ENCODE results near the gene PAX2.

The PAX2 gene

DNA sequence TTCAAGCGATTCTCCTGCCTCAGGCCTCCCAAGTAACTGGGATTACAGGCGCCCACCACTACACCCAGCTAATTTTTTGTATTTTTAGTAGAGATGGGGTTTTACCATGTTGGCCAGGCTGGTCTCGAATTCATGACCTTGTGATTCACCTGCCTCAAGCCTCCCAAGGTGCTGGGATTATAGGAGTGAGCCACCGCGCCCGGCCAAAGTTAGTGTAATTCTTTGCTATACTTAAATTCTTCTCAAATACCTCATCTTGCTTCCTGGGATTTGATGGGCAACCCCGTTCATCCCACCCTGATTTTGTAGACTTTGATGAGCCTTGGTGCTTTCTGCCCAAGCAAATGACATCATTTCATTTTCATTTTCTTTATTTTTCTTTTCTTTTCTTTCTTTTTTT is 54.5 kb downstream of the PAX2 start:
- DNase-seq: no peak

DNA sequence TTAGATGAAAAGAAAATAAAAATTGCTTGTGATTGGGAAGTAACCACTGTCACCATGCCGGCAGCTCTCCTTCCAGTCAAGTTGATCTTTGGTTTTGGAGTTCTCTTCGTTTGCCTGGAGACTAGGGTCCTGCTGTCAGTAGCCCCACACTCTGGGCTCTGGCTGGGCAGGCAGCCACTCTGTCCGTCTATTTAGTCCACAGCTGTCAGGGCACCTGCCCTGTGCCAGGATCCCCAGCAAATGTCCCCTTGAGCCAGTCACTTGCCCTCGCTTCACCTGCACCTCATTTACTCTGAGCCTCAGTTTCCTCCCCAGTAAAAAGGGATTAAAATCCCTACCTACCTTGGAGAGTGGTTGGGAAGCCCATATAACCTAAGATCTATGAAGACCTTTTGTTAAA is 55.5 kb downstream of the PAX2 start:
- no peak for DNase-seq

DNA sequence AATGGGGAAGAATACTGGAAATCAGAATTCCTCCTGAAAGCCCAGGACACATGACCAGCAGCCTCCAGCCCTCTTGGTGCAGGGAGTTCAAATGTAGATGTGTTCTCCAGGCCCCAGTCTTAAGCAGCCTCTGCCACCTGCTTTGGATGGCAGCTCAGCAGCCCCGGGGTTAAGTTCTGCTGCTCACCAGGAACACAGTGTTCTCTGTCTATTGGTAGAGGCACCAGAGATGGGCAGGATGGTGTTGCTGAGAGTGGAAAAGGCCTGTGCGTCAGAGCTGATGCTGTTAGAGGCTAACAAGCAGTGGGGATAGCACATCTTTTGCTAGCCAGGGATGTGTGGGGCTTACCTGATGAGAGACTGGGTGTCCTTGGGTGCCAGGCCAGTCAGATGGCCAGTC is 56.8 kb downstream of the PAX2 start:
- DNase-seq: no peak

DNA sequence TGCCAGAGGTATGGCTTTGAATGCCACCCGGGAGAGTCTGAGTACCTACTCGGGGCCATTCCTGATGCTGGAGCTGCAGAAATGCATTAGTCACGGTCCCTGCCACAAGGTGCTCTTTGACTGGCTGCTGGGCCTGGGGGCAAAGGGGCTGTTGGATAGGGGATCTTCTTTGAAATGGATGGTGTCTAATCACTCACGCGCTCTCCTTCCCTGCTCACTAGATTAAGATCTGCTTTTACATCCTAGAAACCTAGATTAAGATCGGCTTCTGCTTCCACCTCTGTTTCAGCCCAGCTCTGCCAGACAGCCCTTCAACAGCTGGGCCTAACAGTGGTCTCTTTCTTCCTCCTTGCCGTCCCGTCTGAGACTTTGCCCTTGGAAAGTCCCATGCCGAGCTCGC is 57.2 kb downstream of the PAX2 start:
- DNase-seq: no peak

DNA sequence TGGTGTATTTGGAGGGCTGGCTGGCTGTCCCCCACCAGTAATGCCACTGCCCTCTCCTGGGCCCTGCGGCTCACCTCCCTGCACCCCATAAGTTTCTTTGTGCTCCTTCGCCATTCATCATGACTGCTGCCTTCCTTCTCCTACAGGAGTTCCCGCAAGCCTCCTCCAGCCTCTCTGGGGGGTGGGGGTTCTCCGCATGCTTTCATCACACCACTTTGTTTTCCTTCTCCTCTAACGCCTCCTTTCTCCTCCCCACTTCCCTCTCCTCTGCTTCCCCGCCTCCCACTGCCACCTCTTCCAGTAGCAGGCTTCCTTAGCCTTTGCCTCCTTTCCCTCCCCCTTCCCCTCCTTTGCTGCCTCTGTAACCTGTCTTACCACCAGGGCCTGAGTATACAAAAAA is 58.1 kb downstream of the PAX2 start:
- DNase-seq: no peak

DNA sequence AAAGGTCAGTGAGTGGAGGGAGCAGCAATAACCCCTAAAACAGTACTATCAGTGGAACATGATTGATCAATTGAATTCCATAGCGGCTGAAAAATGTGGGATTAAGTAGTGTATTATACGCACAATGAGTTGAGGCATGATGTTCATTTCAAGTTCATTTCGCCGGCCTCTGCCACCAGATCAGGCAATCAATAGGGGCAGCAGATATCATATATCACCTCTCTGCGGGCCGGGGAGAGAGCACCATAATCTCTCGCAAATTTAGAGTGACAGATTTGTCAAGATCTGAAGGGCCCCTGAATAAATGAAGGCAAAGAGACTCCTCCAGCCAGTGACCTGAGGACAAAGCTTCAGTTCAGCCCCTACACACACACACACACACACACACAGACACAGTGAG is 58.5 kb downstream of the PAX2 start:
- DNase-seq: no peak

DNA sequence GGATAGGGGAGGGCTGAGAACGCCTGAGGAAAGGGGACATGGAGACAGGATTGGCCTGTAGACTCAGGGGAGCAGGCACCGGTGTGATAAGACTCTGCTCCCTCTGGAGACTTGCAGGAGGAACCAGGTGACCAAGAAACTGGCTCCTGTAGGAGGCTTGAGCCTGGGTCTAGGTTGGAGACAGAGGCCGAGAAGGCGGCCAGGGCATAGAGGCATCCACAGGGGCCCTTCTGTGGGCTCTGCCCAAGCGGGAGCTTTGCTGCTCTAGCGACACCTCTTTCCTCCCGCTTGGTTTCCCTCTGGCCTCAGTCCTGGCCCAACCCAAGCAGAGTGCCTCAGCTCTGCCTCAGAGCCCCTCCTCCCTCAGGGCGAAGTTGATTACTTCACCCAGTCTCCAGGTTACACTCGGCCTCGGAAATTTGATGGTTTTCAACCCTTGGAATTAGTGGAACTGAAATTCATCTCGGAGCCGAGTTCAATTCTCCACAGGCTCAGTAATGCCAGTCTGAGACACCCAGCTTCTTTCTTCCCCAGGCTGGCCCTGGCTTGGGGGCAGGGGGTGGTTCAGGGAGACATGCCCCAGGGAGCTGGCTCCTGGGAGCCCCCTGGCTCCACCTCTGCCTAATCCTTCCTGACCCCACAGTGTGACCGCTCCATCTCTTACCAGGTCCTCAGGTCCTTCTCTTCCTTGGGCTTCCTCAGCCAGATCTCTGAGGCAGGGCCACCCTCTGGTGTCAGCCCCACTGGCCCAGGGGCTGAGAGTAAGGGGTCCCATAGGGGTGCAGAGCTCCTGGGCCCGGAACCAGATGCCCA is 60.4 kb downstream of the PAX2 start:
- no peak for DNase-seq

DNA sequence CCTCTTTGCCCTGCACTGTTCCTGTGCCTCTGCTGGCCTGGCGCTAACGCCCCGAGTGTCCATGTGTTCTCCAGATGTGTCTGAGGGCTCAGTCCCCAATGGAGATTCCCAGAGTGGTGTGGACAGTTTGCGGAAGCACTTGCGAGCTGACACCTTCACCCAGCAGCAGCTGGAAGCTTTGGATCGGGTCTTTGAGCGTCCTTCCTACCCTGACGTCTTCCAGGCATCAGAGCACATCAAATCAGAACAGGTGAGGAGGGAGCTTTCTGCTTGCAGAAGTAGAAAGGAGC is 60.9 kb downstream of the PAX2 start:
- DNase-seq: no peak

DNA sequence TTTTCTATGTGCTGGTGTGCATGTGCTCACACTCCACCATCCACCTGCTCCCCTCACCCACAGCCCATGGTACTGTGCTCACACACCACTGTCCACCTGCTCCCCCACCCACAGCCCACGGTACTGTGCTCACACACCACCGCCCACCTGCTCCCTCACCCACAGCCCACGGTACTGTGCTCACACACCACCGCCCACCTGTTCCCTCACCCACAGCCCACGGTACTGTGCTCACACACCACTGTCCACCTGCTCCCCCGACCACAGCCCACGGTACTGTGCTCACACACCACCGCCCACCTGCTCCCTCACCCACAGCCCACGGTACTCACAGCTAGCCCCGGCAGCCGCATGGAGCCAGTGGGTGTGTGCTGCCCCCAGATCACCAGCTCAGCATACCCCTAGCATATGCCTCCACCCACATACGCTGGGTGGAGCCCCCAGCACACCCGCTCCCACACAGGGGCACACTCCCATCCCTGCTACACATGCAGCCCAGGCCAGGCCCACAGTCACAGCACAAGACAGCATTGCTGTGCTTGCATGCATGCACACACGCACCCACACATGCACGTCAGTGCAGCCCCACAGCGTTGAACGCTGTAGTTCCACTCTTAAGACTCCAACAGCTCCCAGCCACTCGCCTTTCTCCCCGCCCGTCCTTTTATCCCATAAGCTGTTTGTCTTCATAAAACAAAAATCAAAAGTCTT is 62.0 kb downstream of the PAX2 start:
- DNase-seq: no peak

DNA sequence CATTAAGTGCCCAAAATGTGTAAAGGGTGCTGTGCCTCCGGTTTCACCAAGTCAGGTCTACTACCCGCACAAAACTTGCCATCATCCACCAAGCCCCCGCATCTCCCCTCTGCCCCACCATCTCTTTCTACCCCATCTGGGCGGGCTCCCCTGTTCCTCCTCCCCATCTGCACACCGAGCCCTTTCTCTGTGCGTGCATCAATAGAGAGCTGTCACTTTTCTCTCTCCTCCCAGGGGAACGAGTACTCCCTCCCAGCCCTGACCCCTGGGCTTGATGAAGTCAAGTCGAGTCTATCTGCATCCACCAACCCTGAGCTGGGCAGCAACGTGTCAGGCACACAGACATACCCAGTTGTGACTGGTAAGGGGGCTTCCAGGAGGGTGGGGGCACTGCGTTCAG is 63.5 kb downstream of the PAX2 start:
- DNase-seq: no peak

DNA sequence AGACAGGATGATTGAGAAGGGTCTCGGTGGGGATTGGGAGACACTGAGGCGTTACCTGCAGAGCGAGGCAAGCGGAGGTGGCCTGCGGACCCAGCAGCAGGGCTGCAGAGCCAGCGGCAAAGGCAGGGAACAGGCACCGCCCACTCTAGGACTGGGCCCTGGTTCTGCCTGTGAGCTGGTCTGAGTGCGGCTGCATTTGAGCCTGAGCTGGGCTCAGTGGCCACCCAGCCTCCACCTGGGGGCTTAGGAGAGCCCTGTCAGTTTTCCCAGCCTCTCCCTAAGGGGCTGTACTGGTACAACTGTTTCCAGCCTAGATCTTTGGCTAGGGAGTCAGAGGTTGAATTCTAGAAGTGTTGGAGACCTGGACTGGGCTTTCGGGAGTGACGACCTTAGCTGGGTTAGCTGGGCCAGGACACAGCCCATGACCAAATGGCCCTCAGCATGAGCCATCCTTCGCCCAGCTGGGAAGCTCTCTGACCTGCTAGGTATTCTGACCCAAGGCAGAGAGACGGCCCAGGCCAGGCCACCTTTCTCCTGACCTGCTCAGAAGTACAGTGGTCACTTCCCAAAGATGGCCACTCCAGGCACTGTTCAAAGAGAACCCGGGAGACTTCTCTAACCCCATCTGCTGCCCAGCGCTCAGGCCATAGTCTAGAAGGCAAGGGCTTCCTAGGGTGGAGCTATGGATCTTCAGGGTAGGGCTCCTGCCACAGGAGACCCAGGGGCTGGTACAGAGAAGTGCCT is 64.9 kb downstream of the PAX2 start:
- no peak for DNase-seq

DNA sequence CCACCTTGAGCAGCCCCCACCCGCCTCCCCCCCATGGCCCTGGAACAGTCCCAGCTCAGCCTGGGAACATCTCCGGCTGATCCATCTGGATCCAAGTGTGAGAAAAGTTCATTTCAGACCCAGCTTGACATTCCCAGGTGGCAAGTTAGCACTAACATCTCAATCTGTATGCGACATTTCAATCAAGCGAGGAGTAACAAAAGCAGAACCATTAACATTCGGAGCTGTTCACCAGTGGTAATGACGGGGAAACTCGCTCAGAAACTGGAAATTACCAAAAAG is 65.4 kb downstream of the PAX2 start:
- no peak for DNase-seq

DNA sequence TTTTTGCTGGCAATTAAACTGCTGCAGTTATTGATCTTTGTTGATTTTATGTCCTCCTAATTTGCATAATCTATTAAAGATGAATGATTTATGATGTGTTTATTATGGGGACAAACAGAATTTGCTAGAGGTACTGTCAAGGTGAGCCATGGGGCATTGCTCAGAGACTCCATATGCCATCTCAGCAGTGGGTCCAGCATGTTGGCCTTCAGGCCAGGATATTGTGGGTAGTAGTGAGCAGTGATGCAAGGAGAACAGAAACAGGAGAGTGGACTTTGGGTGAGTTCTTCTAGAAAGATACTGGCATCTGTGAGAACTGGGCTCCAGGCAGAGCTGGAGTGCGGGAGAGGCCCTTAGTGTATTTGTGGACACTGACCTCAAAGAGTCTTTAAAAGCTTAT is 65.9 kb downstream of the PAX2 start:
- no peak for DNase-seq

DNA sequence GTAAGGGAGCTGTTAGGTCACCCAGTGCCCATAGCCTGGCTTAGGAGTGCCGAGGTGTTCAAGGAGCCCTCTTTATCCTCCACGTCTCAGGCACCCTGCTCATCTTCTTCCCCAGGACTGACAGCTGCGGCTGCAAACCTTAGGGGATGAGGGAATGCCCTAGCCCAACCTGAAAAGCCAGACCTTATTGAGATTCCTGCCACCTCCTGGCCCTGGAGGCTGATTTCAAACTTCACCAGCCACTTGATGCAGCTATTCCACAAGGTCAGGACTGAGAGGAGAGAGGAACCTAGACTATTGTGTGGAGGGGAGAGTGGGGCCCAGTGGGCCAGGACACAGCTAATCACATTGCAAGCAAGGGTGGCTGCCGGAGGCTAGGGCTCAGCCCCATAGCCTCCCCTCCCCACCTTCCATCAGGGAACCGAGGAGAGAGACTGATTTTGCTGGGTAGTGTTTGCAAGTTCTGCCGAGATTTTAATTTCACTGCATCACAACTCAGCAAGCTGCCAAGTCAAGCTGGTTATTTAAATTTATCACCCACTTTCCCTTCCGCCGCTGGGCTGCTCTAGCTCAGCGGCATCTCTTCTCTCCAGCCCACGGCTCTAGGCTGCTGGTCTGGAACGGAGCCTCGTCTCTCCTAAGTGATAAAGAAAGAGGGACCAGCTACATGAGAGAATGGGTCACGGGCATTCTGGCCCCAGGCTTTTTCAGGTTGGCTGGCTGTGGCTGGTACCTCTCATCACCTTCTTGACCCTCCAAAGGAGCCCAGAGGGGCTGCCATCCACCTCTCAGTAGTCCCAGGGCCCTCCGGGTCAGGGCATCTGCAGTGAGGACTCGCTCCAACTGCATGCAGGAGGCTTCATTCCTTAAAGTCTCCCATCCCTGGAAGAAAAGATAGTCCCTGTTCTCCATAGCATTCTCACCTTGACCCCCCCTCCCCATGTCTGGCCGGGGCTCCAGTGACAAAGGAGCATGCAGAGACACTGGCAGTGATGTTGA is 66.7 kb downstream of the PAX2 start:
- DNase-seq: no peak

DNA sequence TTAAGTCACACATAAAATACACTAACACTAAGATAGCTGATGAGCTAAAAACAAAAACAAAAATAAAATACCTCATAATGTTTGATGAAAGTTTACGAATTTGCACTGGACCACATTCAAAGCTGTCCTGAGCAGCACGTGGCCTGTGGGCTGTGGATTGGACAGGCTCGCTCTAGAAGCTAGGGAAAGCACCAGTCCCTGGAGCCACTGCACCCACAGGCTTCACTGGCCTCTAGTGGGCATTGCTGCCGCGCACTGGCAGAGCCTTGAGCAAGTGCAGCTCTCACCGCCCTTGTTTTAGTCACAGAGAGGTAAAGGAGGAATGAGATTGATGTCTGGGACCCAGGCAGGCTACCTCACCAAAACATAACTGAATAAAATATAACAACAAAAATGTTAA is 67.6 kb downstream of the PAX2 start:
- DNase-seq: no peak

DNA sequence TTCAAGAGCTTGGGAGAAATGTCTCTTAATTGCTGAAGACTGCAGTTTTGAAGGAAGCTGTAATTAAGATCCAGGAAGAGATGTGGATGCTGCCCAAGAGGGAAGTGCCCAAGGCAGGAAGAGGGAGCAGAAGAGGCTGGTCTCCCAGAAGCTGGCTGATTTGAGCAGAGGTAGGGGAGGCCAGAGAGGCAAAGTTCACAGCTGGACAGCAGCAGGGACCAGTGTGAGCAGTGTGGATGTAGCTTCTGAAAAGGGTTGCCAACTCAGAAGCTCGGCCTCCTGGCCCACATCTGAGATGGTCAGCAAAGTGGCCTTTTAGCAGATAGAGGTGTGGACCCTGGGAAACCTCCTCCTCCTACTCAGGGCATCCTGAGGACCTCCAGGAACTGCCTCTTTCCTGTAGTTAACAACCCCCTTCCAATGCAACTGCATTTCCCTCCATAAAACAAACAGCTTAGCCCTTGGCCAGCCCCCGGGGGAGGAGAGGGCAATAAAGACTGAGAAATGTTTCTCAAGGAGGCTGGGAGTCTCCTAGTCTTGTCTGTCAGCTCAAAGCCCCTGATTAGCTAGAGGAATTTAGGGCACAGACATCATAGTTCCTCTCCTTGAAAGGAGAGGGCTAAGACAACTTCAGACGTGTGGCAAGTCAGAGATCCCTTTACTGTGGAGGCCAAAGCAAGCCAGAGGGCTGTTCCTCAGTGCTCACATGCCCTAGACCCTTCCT is 69.5 kb downstream of the PAX2 start:
- no peak for DNase-seq

DNA sequence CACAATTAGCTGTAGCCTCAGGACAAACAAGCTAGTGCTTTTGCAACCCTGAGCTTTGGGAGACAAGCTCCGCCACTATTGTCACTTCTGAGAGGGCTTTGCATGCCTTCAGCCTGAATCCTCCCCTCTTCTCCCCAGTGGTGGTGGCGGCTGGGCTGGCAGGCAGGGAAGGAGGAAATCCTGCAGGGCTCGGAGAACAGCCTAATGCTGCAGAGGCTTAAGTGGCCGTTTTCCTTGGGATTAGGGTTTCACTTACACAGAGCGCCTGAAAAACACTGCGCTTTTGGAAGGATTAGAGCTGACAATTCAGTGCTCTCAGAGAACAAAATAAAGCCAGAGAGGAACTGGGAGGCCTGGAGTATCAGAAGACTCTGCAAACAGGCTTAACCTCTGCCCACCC is 71.3 kb downstream of the PAX2 start:
- no peak for DNase-seq

DNA sequence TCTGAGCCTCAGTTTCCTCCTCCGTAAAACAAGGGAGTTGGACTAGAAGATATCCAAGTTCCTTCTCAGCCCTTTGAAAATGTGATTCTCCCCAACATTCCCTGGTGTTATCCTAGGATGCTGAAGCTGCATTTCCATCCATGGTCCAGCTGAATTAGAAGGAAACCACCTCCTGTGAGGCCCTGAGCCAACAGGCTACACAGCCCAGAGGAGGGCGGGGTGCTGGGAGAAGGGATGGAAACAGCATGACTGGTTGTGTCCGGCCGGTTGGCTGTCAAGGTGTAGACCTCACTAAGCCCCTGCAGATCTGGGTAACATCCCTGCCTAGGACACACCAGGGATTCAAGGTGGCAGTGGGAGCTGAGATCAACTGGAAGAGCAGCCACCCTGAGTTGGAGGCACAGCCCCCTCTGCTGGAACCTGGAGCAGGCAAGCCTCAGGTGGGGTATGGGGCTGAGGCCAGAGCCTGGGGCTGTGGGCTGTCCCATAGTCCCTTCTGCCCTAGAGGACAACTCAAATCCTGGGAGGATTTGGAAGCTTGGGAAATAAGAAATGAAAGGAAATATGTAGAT is 72.0 kb downstream of the PAX2 start:
- no peak for DNase-seq

DNA sequence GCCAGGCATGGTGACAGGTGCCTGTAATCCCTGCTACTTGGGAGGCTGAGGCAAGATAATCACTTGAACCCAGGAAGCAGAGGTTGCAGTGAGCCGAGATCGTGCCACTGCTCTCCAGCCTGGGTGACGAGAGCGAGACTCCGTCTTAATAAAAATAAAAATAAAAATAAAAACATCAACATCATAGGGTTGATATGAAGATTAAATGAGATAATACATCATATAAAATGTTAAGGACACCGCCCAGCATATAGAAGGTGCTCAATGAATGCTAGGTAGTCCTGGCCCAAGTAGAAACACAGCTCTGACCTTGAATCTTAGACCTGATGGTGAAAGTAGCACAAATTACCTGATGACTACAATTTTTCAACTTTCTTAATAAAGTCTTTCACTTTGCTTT is 74.0 kb downstream of the PAX2 start:
- no peak for DNase-seq

DNA sequence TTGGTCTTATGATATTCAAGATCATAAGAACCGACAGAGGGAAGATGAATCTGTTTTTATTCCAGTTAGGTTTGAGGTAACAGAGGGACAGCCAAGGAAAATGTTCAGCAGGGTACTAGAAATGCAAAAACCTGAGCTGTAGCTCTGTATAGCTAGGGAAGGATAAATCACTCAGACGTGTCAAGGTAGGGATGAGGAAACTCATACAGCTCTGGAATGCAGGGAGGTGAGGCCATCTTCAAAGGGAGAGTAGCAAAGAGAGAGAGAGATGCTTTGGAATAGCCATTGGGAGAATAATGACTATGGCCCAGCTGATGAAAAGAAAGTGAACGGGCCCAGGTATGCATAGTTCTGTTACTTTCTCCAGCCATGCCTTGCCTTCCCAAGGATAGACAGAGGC is 77.8 kb downstream of the PAX2 start:
- DNase-seq: no peak

DNA sequence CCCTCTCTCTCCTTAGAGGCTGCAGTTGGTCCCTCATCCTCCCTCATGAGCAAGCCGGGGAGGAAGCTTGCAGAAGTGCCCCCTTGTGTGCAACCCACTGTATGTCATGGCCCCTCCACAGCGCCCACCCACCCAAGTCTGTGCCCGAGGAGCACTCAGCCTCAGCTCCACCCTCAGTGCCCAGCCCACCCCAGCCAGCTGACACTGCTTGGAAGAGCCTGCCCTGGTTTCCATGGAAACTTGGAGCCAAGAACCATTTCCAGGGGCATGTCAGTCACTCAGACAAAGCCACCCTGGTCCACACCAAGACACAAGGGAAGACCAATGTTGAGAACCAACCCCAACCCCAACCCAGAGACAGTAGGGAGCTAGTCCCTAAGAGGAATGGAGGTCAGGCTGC is 79.5 kb downstream of the PAX2 start:
- DNase-seq: no peak

DNA sequence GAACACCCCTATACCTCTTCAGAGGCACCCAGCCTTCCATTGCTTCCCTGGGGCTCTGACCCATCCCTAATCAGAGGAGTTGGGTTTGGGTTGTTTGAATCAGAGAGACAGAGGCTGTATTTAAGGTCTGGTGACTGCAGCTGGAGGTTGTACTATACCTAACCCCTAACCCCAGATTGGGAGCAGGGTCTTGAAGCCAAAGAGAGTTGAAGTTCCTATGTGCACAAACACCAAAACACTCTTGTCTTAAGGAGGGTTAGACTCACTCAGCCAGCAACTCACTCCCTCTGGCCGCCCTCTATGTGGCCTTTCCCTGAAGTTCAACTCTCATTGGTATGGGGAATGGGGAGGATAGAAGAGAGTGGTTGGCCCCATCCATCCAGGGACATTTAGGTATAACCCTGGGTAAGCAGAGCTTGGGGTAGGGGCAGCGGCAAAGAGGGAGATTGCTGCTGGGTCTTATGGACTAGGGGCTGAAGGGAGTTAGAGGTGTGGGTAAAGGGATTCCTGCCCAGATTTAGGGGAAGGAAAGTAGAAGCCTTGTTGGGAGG is 80.0 kb downstream of the PAX2 start:
- DNase-seq: no peak

Measured in NCI-H526 treated with DMSO at 0.1 percent for 48 hours (cell line).